GM04503 (cell line): ENCODE data around the gene EML4.
"Not testable (repeated sequence)": the region's sequence is repeated elsewhere in the genome, so short reads cannot be mapped to it uniquely, and the experiment has no call there.

Experiments used
- DNase-seq: peaks from one replicate; pipeline ENCODE4 v3.0.0-alpha.2; 2012; ENCODE audit warnings: low read depth

EML4 gene

DNA sequence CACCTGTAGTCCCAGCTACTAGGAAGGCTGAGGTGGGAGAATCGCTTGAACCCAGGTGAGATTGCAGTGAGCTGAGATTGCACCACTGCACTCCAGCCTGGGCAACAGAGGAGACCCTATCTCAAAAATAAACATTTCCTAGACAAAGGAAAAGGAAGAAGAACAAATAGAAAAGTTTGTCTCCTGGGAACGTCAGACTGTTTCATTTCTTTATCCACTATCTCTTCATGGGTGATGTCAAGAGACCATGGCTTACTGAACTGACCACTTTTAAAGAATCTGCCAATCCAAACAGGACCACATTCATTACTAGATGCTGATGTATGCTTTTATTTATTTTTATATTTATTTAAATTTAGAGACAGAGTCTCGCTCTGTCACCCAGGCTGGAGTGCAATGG lies 165.1 kb downstream of the EML4 start:
- no peak for DNase-seq

GRCh38 chr2:42334865-42335264 lies 165.7 kb downstream of the EML4 start:
- not testable (repeated sequence) for DNase-seq

- no peak for DNase-seq
Observed at GRCh38 chr2:42335514-42336104, 166.5 kb downstream of the EML4 start.

GRCh38 chr2:42336361-42336965 lies 167.3 kb downstream of the EML4 start:
- DNase-seq = no peak

GRCh38 chr2:42337356-42337820 lies 168.2 kb downstream of the EML4 start:
- DNase-seq = no peak

DNA sequence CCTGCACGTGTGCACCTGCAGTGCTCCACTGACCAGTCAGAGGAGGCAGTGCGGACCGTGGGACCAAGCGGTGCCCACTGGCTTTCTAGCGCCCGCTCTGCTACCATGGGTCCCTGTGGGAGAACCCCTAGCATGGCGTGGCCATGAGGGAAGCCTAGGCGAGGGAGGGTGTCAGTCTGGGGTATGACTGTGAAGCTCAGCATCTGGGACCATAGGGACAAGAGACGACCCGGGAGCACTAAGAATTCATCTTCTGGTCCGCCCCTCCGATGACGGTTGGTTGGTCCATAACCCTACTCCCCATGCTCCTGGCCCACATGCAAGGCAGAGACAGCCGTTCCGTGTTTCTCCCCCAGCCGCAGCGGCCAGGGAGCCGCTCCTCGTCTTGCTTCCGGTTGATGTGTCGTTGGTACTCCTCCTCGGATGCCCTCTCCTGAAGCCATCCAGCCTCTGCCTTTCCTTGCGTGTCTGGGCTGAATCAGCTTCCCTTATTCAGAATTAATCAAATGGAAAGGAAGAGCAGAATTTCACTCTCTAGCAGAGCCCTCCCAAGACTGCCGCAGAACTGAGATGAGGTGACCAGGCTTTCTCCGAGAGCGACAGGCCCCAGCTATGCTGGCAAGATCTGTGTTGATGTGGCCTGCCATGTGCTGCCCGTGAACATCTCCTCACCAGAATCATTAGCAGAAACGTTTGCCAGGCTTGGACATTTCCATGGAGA lies 168.9 kb downstream of the EML4 start:
- no peak for DNase-seq

DNA sequence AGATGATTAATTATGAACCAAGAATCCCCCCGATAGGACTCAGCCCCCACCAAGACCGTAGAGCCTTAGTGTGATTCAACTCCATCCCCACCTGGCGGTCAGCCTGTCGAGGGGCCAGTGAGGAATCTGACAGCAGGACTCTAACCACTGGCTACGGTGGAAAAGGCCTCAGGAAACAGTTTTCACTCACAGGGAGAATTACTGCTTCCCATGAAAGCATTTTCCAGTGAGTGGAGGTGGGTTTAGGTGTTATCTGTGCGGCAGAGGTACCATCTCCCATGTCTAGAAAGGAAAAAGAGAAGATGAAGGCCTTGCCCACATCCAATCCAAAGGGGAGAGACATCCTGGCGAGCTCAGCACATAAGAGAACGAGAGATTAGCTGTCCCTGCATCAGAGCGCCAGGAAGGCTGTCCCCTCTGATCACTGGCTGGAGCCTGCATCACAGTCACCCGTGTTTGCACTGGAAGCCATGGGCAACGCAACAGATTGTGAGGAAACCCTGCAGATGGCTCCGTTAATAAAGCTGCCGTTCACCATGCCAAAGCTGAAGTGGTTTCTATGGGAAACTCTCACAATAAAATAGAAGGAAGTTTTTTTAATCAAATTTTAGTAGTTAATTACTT lies 169.5 kb downstream of the EML4 start:
- no peak for DNase-seq

DNA sequence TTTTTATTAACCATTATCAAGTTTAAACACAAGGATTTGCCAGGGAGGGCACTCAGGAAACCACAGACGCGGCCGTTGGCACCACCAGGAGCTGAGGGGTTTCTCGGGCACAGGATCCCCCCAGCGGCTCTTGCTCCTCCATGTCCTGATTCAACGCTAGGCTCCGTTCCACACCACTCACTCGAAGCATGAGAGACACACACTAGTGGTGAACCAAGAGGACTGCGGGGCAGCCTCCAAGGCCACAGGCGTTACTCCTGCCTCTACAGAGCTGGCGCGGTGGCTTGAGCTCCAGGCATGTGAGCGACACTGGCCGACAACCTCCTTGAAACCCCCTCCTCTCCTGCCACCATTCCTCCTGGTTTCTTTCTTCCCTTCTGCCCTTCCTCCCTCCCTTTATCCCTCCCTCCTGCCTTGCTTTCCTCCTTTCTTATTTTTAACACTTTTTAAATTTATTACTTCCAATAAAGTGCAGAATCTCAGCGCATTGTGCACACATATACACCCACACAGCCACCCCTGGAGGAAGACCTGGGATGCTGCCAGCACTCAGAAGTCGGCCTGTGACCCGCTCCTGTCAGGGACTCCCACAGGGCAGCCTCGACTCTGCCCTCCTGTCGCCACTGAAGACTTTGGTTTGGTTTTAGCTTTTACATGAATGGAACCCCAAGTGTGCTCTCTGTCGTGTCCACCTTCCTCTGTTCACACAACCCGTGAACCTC lies 170.2 kb downstream of the EML4 start:
- DNase-seq = no peak

DNA sequence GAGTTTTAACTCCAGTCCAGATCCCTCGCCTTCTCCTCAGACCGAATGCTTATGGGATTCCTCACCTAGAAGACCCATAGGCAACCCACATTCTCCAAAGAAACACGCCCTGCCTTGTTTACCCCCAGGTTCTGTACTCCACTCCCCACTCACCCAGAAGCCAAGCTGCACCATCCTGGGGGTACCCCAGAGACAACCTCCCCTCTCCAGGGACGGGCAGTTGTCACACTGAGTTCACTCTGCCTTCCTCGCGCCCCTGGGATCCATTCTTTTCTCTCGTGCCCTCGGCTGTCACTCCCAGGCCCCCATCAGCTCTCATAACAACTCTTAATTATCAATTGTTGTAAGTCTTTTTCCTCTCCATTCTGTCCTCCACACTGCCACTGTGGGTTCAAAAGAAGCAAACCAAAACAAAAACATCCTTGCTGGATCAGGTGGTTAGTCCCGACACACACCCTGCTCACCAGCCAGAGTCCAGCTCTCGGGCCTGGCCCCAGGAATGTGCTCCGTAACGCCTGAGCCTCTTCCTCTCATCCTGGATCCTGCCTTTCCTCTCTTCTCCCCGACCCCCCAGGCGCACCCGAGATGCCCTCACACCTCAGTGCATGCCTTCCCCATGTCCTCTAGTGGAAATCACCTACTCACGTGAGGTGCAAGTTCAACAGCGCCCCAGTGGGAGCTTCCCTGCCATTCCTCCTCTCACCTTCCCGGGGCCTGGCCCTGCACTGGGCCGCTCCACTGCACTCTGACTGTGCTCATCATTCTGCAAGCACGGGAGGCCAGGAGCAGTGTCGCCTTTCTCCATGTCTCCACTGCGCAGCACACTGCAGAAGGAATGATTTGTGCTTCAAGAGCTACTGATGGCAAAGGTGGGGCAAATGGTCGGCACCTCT lies 171.1 kb downstream of the EML4 start:
- DNase-seq = no peak

DNA sequence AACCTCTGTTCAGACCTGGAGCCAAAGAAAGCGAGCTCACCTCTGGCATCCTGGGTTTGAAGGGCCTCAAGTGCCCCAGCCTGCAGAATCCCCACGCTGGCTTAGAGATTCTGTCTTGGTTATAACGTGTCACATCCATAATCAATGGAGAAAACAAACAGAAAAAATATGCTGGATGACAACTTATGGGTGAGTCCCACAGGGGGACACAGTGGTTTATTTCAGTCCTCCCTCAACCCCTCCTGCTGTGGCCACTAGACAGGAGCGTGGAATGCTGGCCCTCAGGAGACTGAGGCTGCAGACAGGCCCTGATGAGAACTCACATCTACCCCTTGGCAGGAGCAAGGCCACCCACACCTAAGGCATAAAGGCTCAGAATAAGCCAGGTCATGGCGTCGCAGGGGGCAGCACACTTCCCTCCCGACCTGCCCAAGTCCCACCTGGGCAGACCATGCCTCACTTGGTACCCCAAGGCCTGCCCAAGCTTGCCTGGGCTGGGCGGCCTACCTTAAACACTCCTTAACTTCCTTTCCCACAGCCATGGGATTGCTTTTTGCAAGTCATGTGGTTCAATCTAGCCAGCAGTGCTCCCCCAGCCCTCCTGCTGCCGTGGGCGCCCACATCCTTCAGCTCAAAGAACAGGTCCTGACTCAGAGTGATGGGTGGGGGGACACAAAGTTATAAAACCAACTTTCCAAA lies 171.9 kb downstream of the EML4 start:
- DNase-seq = no peak

GRCh38 chr2:42342061-42342794 lies 173.1 kb downstream of the EML4 start:
- DNase-seq = peak; percentile 86

GRCh38 chr2:42342795-42343241 lies 173.7 kb downstream of the EML4 start:
- no peak for DNase-seq

GRCh38 chr2:42345986-42346385 lies 176.8 kb downstream of the EML4 start:
- no peak for DNase-seq

GRCh38 chr2:42346856-42347255 lies 177.7 kb downstream of the EML4 start:
- not testable (repeated sequence) for DNase-seq

DNA sequence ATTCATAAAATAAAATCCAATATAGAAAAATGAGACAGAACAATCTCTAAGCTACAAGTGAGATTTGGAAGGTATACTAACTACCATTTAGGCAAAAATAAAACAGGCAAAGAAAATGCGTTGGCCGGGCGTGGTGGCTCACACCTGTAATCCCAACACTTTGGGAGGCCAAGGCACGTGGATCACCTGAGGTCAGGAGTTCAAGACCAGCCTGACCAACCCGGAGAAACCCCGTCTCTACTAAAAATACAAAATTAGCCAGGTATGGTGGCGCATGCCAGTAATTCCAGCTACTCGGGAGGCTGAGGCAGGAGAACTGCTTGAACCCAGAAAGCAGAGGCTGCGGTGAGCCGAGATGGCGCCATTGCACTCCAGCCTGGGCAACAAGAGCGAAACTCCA lies 178.4 kb downstream of the EML4 start:
- DNase-seq = not testable (repeated sequence)

- DNase-seq = no peak
Observed at GRCh38 chr2:42348113-42348805, 179.1 kb downstream of the EML4 start.

GRCh38 chr2:42350434-42351063 lies 181.4 kb downstream of the EML4 start:
- DNase-seq = no peak

DNA sequence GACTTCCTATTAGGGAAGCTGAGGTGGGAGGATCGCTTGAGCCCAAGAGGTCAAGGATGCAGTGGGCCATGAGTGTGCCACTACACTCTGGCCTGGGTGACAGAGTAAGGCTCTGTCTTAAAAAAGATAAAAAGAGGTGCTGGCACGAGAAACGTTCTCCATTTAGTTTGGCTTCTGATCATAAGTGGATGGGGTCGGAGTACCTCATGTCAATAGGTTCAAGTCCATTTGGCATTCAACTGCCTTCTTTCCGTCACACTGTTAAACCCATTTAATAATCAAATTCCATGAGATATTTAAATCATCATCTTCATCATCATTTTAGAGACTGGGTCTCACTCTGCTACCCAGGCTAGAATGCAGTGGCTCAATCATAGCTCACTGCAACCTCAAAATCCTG lies 182.7 kb downstream of the EML4 start:
- no peak for DNase-seq
